Measurements from ENCODE around the gene MRI1. TPM values are rescaled to one million over a fixed set of nuclear protein-coding genes. Genes with fewer than 3 reads are reported as not detected.
A peak's percentile ranks its signal among the peaks of the same experiment; 100 is the strongest.

Gene MRI1
- polyA plus RNA-seq, 2 of the 4 experiments (the other 2 are of a cell fraction), result 12.6 to 16.2 TPM

DNA sequence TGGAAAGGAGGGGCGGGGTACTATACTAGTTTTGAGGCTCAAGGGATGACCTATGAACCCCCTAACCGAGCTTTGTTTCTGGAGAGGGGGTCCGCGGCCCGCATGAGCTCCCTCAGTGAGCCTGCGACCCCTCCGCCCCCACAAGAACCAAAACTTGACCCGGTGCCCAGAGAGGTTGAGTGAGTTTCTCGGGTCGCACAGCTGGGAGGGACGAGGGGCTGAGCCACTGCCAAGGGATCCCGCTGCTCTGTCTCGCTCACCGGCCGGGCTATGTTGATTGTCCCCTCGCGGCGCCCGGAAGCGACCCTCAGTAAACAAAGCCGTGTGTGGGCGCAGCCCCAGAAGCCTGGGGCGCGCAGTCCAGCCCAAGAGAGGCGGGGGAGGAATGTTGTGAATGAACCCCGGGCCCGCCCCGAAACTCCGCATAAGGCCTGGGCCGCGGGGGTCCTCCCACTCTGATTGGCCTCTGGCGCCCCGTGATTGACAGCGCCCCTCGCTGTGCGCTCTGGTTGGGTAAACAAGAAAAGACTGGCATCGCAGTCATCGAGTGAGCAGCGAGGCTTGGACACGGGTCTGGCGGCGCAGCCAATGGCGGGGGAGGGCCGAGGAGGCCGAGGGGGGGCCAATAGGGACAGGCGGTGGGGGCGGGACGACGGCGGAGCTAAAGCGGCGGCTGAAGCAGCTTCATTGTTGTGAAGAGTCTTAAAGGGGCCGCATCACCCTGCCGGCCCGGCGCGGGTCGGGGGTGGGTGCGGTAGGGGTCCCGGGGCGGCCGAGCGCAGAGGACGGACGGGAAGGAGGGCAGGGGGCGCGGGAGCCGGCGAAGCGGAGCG is 30.7 kb downstream of the MRI1 start, which contains the start of gene ZSWIM4:
Gene ZSWIM4 (plus strand): TSS at position 687 of the 833 bp plus-strand sequence. CDS start 206 bp downstream, outside the sequence.
- Histone ChIP-seq H3K4me3 (peak within 1 kb of the TSS; percentile 99), H3K9me3 (no peaks in the 10 kb centered on the region), H3K4me2 (peak within 1 kb of the TSS; percentile 99), H3K27ac (peak within 1 kb of the TSS; percentile 96 to 97), H3K4me1 (peaks cover 27% of the 10 kb centered on the region)
- 0% methylated on average over 11 of the region's 71 CpGs for WGBS (ENCODE audit: missing lambda C conversion rate)
- ChIA-PET POLR2A (interaction anchor here (0.5 to 2.2 kb wide), 9 partner anchors 21 to 823 kb away, joined by 3 to 11 read pairs (median 7); partner anchors contain the start of gene C19orf53), CTCF (interaction anchor here (0.6 to 5.7 kb wide), 6 partner anchors 11 to 830 kb away, joined by 3 to 40 read pairs (median 4); no protein-coding TSS in a partner anchor)
- TF ChIP-seq ZNF302 (CRISPR knock-in tag; IDR thresholded peaks at IDR 0.05), result no peak
- no peak for TF ChIP-seq SREBF2 (IDR thresholded peaks at IDR 0.05)
- TF ChIP-seq, protein P1, sequence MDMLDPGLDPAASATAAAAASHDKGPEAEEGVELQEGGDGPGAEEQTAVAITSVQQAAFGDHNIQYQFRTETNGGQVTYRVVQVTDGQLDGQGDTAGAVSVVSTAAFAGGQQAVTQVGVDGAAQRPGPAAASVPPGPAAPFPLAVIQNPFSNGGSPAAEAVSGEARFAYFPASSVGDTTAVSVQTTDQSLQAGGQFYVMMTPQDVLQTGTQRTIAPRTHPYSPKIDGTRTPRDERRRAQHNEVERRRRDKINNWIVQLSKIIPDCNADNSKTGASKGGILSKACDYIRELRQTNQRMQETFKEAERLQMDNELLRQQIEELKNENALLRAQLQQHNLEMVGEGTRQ (IDR thresholded peaks at IDR 0.05), result peak; percentile 62
- TF ChIP-seq HOXB13 (CRISPR knock-in tag; IDR thresholded peaks at IDR 0.05; ENCODE audit: low read depth), result no peak
- TF ChIP-seq KDM1A (IDR thresholded peaks at IDR 0.05; ENCODE audit: low read depth), result peak; percentile 95
- 0 out of 2 replicates have a peak, but pooled peaks have one; percentile 15 for TF ChIP-seq PHF8 (IDR thresholded peaks at IDR 0.05; ENCODE audit: borderline replicate concordance, low read depth)
- TF ChIP-seq, protein P2, sequence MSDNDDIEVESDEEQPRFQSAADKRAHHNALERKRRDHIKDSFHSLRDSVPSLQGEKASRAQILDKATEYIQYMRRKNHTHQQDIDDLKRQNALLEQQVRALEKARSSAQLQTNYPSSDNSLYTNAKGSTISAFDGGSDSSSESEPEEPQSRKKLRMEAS (IDR thresholded peaks at IDR 0.05), result no peak; the same call in 1 of the 2 replicates
- TF ChIP-seq JUN (IDR thresholded peaks at IDR 0.05), result peak in 1 of 2 experiments; percentile 49; a peak in 3 of 5 replicates
- TF ChIP-seq CHD4 (IDR thresholded peaks at IDR 0.05; ENCODE audit: borderline replicate concordance), result peak; percentile 24; the same call in 1 of the 2 replicates
- TF ChIP-seq CHD2 (IDR thresholded peaks at IDR 0.05; ENCODE audit: low read length, partially characterized antibody), result no peak
- TF ChIP-seq ZFP36 (IDR thresholded peaks at IDR 0.05; ENCODE audit: borderline replicate concordance, partially characterized antibody), result peak; percentile 72
- TF ChIP-seq, protein P3, sequence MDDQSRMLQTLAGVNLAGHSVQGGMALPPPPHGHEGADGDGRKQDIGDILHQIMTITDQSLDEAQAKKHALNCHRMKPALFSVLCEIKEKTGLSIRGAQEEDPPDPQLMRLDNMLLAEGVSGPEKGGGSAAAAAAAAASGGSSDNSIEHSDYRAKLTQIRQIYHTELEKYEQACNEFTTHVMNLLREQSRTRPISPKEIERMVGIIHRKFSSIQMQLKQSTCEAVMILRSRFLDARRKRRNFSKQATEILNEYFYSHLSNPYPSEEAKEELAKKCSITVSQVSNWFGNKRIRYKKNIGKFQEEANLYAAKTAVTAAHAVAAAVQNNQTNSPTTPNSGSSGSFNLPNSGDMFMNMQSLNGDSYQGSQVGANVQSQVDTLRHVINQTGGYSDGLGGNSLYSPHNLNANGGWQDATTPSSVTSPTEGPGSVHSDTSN (IDR thresholded peaks at IDR 0.05), result peak; percentile 100
- peak; percentile 86 to 97 for DNase-seq (ENCODE audit: low read depth in 1 of 2, low spot score in 1 of 2)
- FAIRE-seq, result no peak
- peak; percentile 94 for ATAC-seq

DNA sequence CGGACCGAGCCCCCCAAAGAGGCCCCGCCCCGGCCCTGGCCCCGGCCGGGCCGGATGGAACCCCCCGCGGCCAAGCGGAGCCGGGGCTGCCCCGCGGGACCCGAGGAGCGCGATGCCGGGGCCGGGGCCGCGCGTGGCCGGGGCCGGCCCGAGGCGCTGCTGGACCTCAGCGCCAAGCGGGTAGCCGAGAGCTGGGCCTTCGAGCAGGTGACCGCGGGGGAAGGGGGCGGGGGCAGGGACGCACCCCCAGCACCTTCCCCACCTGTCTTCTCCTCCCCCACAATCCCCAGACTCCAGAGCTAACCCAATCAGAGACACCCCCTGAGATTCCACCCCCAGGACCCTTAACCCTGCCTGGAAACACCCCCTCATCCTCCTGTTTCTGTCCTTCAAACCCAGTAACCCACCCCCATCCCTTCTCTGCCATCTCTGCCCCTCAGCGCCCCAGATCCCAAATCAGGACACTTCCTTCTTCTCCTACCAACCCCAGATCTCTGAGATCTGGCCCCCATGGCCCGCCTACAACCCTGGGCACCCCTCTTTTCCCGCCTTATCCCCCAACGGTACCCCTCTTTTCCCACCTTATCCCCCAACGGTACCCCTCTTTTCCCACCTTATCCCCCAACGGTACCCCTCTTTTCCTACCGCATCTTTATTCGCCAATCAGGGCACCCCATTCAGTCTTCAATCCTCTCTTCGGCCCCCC is 31.4 kb downstream of the MRI1 start:
- Histone ChIP-seq H3K4me2 (peak overlapping the region; percentile 99), H3K27ac (peak overlapping the region; percentile 96 to 97), H3K4me1 (peaks cover 27% of the 10 kb centered on the region), H3K9me3 (no peaks in the 10 kb centered on the region), H3K4me3 (peak overlapping the region; percentile 99)
- POLR2A ChIA-PET, result interaction anchor here (0.6 to 2.2 kb wide), 7 partner anchors 21 to 66 kb away, joined by 3 to 11 read pairs (median 7); partner anchors contain the start of gene C19orf53
- FAIRE-seq (no peak), ATAC-seq (peak; percentile 13 to 42), DNase-seq (ENCODE audit: low read depth in 1 of 2, low spot score in 1 of 2) (peak; percentile 20 to 23)
- CTCF ChIA-PET, result interaction anchor here (0.9 to 5.7 kb wide), 12 partner anchors 10 to 831 kb away, joined by 3 to 40 read pairs (median 4); no protein-coding TSS in a partner anchor
- TF ChIP-seq ZSCAN20 (CRISPR knock-in tag; IDR thresholded peaks at IDR 0.05) (no peak), POLR2AphosphoS2 (conservative IDR thresholded peaks at IDR 0.05; ENCODE audit: low read length) (no peak), FOSL2 (IDR thresholded peaks at IDR 0.05) (no peak), FOSL2 (CRISPR knock-in tag; IDR thresholded peaks at IDR 0.05) (no peak), EP300 (IDR thresholded peaks at IDR 0.05) (no peak), SMC3 (IDR thresholded peaks at IDR 0.05) (no peak), PHF8 (IDR thresholded peaks at IDR 0.05; ENCODE audit: borderline replicate concordance, low read depth) (no peak; the same call in 1 of the 2 replicates), MAZ (IDR thresholded peaks at IDR 0.05; ENCODE audit: borderline replicate concordance, low read depth, low read length) (no peak), MAFK (IDR thresholded peaks at IDR 0.05; ENCODE audit: partially characterized antibody) (no peak), NPAS2 (CRISPR knock-in tag; IDR thresholded peaks at IDR 0.05; ENCODE audit: borderline replicate concordance) (no peak)
- TF ChIP-seq, protein P2 (IDR thresholded peaks at IDR 0.05), result no peak
- TF ChIP-seq, protein P4, sequence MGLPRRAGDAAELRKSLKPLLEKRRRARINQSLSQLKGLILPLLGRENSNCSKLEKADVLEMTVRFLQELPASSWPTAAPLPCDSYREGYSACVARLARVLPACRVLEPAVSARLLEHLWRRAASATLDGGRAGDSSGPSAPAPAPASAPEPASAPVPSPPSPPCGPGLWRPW (IDR thresholded peaks at IDR 0.05), result no peak
- WGBS (ENCODE audit: missing lambda C conversion rate), result 0% methylated on average over 8 of the region's 42 CpGs

Measured in A549 (cell line).